ENCODE measurements around the gene ARAP3.

- TF ChIP-seq CTCF (IDR thresholded peaks at IDR 0.05) (no peak), POLR2A (IDR thresholded peaks at IDR 0.05) (no peak)
These were observed 58.4 kb downstream of the ARAP3 start for GRCh38 chr5:141623611-141624010.
